ENCODE results near the gene SLC36A3. TPM values are rescaled to one million over a fixed set of nuclear protein-coding genes. Genes with fewer than 3 reads are reported as not detected.
A peak's percentile ranks its signal among the peaks of the same experiment; 100 is the strongest.

SLC36A3 gene
- total RNA-seq (2022) (not detected in 2 replicates), Bru-seq, nascent RNA (not detected), BruChase-seq, experiment 1, labeled RNA remaining after a 6-hour chase (not detected), BruChase-seq, experiment 2, labeled RNA remaining after a 2-hour chase (not detected)
- long read RNA-seq = 0 reads

DNA sequence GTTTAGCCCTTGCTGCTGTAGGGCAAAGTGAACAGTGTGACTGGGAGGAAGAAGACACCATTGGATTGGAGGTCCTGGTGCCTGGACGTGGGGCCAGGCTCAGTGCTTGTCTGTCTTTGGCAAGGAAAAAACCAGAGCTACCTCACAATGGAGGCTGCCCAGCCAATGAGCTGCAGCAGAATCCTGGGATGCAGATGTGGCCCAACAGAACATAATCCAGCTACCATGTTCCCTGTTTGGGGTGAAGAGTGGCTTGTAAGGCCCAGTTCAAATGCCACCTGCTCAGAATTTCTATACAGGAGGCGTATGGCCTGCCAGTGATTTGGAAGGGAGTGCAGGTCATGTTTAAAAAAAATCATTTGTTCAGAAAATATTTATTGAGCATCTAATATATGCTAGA, at the start of gene SLC36A3:
SLC36A3 (minus strand) TSS at position 101 of the 400 bp plus-strand sequence. CDS start 412 bp downstream, outside the sequence.
- POLR2A ChIA-PET = no interaction called here
- intact Hi-C loops (cut with micrococcal nuclease) = no loop called here
- H3K27ac Mint-ChIP-seq (ENCODE audit: low read depth, unreplicated experiment) = no peak within 1 kb of the TSS

DNA sequence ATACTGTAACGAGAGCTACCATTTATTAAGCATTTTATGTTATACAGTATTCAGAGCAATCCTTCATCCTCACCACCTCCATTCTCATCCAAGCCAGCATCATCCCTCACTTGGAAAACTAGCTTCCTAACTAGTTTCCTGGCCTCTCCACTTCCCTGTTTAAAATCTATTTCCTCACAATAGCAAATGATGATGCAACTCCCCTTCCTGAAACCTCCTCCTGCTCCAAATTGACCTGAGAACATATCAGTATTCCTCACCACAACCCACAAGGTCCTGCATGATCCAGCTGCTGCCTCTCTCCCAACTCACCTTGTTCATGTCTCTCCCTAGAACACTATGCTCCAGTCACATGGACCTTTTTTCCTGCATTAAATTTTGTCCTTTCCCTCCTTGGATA, 48.1 kb upstream of the SLC36A3 start:
- Mint-ChIP-seq H3K27me3 (ENCODE audit: insufficient read depth, unreplicated experiment) (no peaks in the 10 kb centered on the region), H3K36me3 (ENCODE audit: insufficient read depth, unreplicated experiment) (no peaks in the 10 kb centered on the region), H3K27ac (ENCODE audit: low read depth, unreplicated experiment) (no peak overlapping the region), H3K4me3 (ENCODE audit: unreplicated experiment) (no peak overlapping the region), H3K9me3 (ENCODE audit: unreplicated experiment) (no peaks in the 10 kb centered on the region), H3K4me1 (ENCODE audit: insufficient read depth, unreplicated experiment) (peaks cover 3% of the 10 kb centered on the region)
- CTCF ChIA-PET = interaction anchor here (0.8 kb wide), 1 partner anchor 36 kb away, joined by 3 read pairs; no protein-coding TSS in a partner anchor
- TF ChIP-seq, protein P1, sequence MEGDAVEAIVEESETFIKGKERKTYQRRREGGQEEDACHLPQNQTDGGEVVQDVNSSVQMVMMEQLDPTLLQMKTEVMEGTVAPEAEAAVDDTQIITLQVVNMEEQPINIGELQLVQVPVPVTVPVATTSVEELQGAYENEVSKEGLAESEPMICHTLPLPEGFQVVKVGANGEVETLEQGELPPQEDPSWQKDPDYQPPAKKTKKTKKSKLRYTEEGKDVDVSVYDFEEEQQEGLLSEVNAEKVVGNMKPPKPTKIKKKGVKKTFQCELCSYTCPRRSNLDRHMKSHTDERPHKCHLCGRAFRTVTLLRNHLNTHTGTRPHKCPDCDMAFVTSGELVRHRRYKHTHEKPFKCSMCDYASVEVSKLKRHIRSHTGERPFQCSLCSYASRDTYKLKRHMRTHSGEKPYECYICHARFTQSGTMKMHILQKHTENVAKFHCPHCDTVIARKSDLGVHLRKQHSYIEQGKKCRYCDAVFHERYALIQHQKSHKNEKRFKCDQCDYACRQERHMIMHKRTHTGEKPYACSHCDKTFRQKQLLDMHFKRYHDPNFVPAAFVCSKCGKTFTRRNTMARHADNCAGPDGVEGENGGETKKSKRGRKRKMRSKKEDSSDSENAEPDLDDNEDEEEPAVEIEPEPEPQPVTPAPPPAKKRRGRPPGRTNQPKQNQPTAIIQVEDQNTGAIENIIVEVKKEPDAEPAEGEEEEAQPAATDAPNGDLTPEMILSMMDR (IDR thresholded peaks at IDR 0.05; ENCODE audit: unreplicated experiment) = no peak
- no TSS peak for BruUV-seq (replicated peaks)
- DNase-seq (ENCODE audit: unreplicated experiment) = peak; percentile 45
- POLR2A ChIA-PET = no interaction called here
- intact Hi-C loops (cut with micrococcal nuclease) = no loop called here

More for the DNA sequence above, at the start of gene SLC36A3:
- Mint-ChIP-seq H3K9me3 (ENCODE audit: unreplicated experiment) (no peaks in the 10 kb centered on the region), H3K36me3 (ENCODE audit: insufficient read depth, unreplicated experiment) (no peaks in the 10 kb centered on the region), H3K4me1 (ENCODE audit: insufficient read depth, unreplicated experiment) (peaks cover 1% of the 10 kb centered on the region), H3K4me3 (ENCODE audit: unreplicated experiment) (no peak within 1 kb of the TSS), H3K27me3 (ENCODE audit: insufficient read depth, unreplicated experiment) (peaks cover 89% of the 10 kb centered on the region)
- TF ChIP-seq, protein P1 (IDR thresholded peaks at IDR 0.05; ENCODE audit: unreplicated experiment) = no peak
- BruUV-seq (replicated peaks) = no TSS peak
- CTCF ChIA-PET = interaction anchor here (1.0 kb wide), 1 partner anchor 13 kb away, joined by 7 read pairs; no protein-coding TSS in a partner anchor
- DNase-seq (ENCODE audit: unreplicated experiment) = no peak

DNA sequence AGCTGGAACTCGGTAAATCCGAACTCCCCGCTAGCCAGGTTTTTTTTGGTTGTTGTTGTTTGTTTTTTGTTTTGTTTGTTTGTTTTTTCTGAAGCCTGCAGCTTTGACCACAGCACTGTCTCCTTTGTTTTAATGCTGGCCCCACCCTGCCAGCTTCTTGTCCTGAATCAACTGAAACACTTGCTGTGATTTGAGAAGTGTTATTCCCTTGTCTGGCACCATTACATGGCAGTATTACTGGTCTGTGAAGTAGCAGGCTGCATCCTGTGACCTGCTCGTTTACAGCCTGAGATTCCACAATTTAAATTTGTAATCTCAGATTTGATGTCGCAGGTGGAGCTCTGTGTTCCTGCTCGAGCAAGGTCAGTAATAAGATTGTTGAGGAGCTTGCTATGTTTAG, 45.2 kb upstream of the SLC36A3 start:
- H3K9me3 Mint-ChIP-seq (ENCODE audit: unreplicated experiment) = no peaks in the 10 kb centered on the region
- no peaks in the 10 kb centered on the region for H3K36me3 Mint-ChIP-seq (ENCODE audit: insufficient read depth, unreplicated experiment)
- intact Hi-C loops (cut with micrococcal nuclease) = no loop called here
- no peak overlapping the region for H3K4me3 Mint-ChIP-seq (ENCODE audit: unreplicated experiment)
- no peak for DNase-seq (ENCODE audit: unreplicated experiment)
- CTCF ChIA-PET = interaction anchor here (1.1 to 3.9 kb wide), 5 partner anchors 9 to 310 kb away, joined by 3 to 11 read pairs (median 4); partner anchors contain the start of gene SLC36A1
- TF ChIP-seq, protein P1 (IDR thresholded peaks at IDR 0.05; ENCODE audit: unreplicated experiment) = no peak
- H3K27ac Mint-ChIP-seq (ENCODE audit: low read depth, unreplicated experiment) = no peak overlapping the region
- no TSS peak for BruUV-seq (replicated peaks)
- peaks cover 9% of the 10 kb centered on the region for H3K4me1 Mint-ChIP-seq (ENCODE audit: insufficient read depth, unreplicated experiment)
- H3K27me3 Mint-ChIP-seq (ENCODE audit: insufficient read depth, unreplicated experiment) = peaks cover 1% of the 10 kb centered on the region
- POLR2A ChIA-PET = interaction anchor here (0.7 to 1.9 kb wide), 5 partner anchors 10 to 35 kb away, joined by 3 to 7 read pairs (median 4); no protein-coding TSS in a partner anchor

DNA sequence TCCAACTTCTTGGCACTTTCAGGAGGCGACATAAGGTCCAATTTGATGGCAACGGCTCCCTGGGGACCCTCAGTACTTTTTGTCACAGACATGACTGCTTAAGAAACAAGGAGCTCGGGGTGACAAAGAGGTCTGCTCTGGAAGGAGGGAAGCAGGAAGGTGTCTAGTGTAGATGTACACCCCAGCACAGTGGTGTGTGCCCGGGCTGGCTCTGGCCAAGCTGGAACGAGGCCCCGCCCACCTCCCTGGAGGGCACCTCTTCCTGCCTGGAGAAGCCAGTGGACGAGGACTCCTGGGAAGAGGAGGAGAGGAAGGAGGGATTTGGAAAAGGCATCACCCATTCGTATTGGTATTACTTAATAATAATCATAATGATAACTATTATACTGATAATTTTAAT, 43.8 kb upstream of the SLC36A3 start, which contains the start of gene SLC36A2:
SLC36A2 (minus strand) TSS at position 191 of the 400 bp plus-strand sequence; CDS start at position 92, 99 bp downstream.
- TF ChIP-seq, protein P1 (IDR thresholded peaks at IDR 0.05; ENCODE audit: unreplicated experiment) = no peak
- POLR2A ChIA-PET = interaction anchor here (1.6 kb wide), 1 partner anchor 36 kb away, joined by 7 read pairs; no protein-coding TSS in a partner anchor

More for the DNA sequence above, 43.8 kb upstream of the SLC36A3 start, which contains the start of gene SLC36A2:
- Mint-ChIP-seq H3K36me3 (ENCODE audit: insufficient read depth, unreplicated experiment) (no peaks in the 10 kb centered on the region), H3K9me3 (ENCODE audit: unreplicated experiment) (no peaks in the 10 kb centered on the region), H3K27me3 (ENCODE audit: insufficient read depth, unreplicated experiment) (peaks cover 16% of the 10 kb centered on the region), H3K4me1 (ENCODE audit: insufficient read depth, unreplicated experiment) (peaks cover 9% of the 10 kb centered on the region), H3K4me3 (ENCODE audit: unreplicated experiment) (no peak within 1 kb of the TSS), H3K27ac (ENCODE audit: low read depth, unreplicated experiment) (no peak within 1 kb of the TSS)
- BruUV-seq (replicated peaks) = no TSS peak
- CTCF ChIA-PET = interaction anchor here (0.9 to 3.9 kb wide), 2 partner anchors 10 to 31 kb away, joined by 5 to 11 read pairs; no protein-coding TSS in a partner anchor
- intact Hi-C loops (cut with micrococcal nuclease) = no loop called here
- no peak for DNase-seq (ENCODE audit: unreplicated experiment)
